Bronchial epithelial cell (primary cell): ENCODE results near the gene PPP2R1B. TPM values are rescaled to one million over a fixed set of nuclear protein-coding genes. Genes with fewer than 3 reads are reported as not detected.

ENCODE experiments used
- DNase-seq: peaks from one replicate; pipeline ENCODE4 v3.0.0-alpha.2; 2010; ENCODE audit warnings: low read depth
- FAIRE-seq: peaks from 2 replicates; lab custom pipeline; 2011; peaks lifted over from hg19 to GRCh38; lab: Jason Lieb, UNC
- H3K27me3 ChIP-seq: 2 replicates; pipeline ENCODE4 v1.5.1; 2011; ENCODE audit warnings: low read length; ENCODE audit not compliant: control insufficient read depth, insufficient read depth
- H3K36me3 ChIP-seq: 2 replicates; pipeline ENCODE4 v1.5.1; 2011; ENCODE audit warnings: low read length; ENCODE audit not compliant: control insufficient read depth, insufficient read depth
- H3K4me3 ChIP-seq: 2 replicates; pipeline ENCODE4 v1.5.1; 2011; ENCODE audit warnings: mild to moderate bottlenecking, low read depth, low read length, control low read depth
- CTCF ChIP-seq: IDR thresholded peaks from 2 replicates; pipeline ENCODE4 v1.5.1; 2011; ENCODE audit warnings: mild to moderate bottlenecking, moderate library complexity, low read length, control low read depth, inconsistent platforms; ENCODE audit not compliant: insufficient read depth, severe bottlenecking
- total RNA-seq: library from RNA; depleted of rRNA; stranded (reverse); fragments of >200 nt; gene quantifications from 2 replicates; pipeline ENCODE4 v1.2.1, GENCODE V29; 2014

PPP2R1B gene
- total RNA-seq, 1 donor from 2014 or later, result 26.1 TPM

- Histone ChIP-seq H3K4me3 (no peak overlapping the region), H3K36me3 (peaks cover 1% of the 10 kb centered on the region), H3K27me3 (no peaks in the 10 kb centered on the region)
- no peak for TF ChIP-seq CTCF
- FAIRE-seq (no peak), DNase-seq (no peak)
Observed at GRCh38 chr11:111714522-111714921, 51.7 kb downstream of the PPP2R1B start.

- H3K36me3 ChIP-seq, result peaks cover 3% of the 10 kb centered on the region
- no peak overlapping the region for H3K4me3 ChIP-seq
- TF ChIP-seq CTCF, result no peak
- H3K27me3 ChIP-seq, result no peaks in the 10 kb centered on the region
- DNase-seq (no peak), FAIRE-seq (peak; percentile 50)
Observed at GRCh38 chr11:111707691-111708067, 58.5 kb downstream of the PPP2R1B start.

GRCh38 chr11:111707039-111707690 lies 59.0 kb downstream of the PPP2R1B start:
- no peak for FAIRE-seq
- H3K4me3 ChIP-seq, result no peak overlapping the region
- peaks cover 3% of the 10 kb centered on the region for H3K36me3 ChIP-seq
- no peak for TF ChIP-seq CTCF
- peak; percentile 77 for DNase-seq
- no peaks in the 10 kb centered on the region for H3K27me3 ChIP-seq

GRCh38 chr11:111703576-111703975 lies 62.6 kb downstream of the PPP2R1B start:
- no peak for TF ChIP-seq CTCF
- DNase-seq (peak; percentile 7), FAIRE-seq (no peak)
- Histone ChIP-seq H3K27me3 (no peaks in the 10 kb centered on the region), H3K36me3 (peaks cover 3% of the 10 kb centered on the region), H3K4me3 (no peak overlapping the region)

GRCh38 chr11:111702623-111703022 lies 63.6 kb downstream of the PPP2R1B start:
- Histone ChIP-seq H3K4me3 (no peak overlapping the region), H3K27me3 (no peaks in the 10 kb centered on the region), H3K36me3 (peaks cover 3% of the 10 kb centered on the region)
- DNase-seq (no peak), FAIRE-seq (no peak)
- TF ChIP-seq CTCF, result no peak

- FAIRE-seq, result no peak
Observed at GRCh38 chr11:111700162-111700561, 66.0 kb downstream of the PPP2R1B start.

More at GRCh38 chr11:111700162-111700561, 66.0 kb downstream of the PPP2R1B start:
- Histone ChIP-seq H3K27me3 (no peaks in the 10 kb centered on the region), H3K4me3 (no peak overlapping the region), H3K36me3 (peaks cover 3% of the 10 kb centered on the region)
- DNase-seq, result no peak
- no peak for TF ChIP-seq CTCF
